Myocyte (in vitro differentiated cells): ENCODE results near the gene IGF2R. TPM values are rescaled to one million over a fixed set of nuclear protein-coding genes. Genes with fewer than 3 reads are reported as not detected.

Experiments
- DNase-seq: peaks from one replicate; pipeline ENCODE4 v3.0.0-alpha.2; 2012; ENCODE audit warnings: low read depth
- total RNA-seq: library from RNA; depleted of rRNA; stranded (reverse); fragments of >200 nt; gene quantifications from 2 replicates; pipeline ENCODE4 v1.2.3, GENCODE V29; 2014

IGF2R gene
- total RNA-seq, 1 donor from 2014 or later, result 81.3 TPM

- DNase-seq, result no peak
Measured at GRCh38 chr6:160022793-160023192, 53.9 kb downstream of the IGF2R start.

GRCh38 chr6:160024152-160024551 lies 55.3 kb downstream of the IGF2R start:
- DNase-seq, result no peak

- DNase-seq, result no peak
Measured at GRCh38 chr6:160027076-160027475, 58.2 kb downstream of the IGF2R start.

GRCh38 chr6:160027931-160028330 lies 59.0 kb downstream of the IGF2R start:
- DNase-seq, result no peak

- peak; percentile 62 for DNase-seq
Measured at GRCh38 chr6:160028487-160029275, 59.8 kb downstream of the IGF2R start.

GRCh38 chr6:160029525-160029924 lies 60.6 kb downstream of the IGF2R start:
- DNase-seq, result no peak

GRCh38 chr6:160030103-160030502 lies 61.2 kb downstream of the IGF2R start:
- DNase-seq, result peak; percentile 100

- DNase-seq, result peak; percentile 26
Measured at GRCh38 chr6:160031442-160031841, 62.6 kb downstream of the IGF2R start.

- DNase-seq, result no peak
Measured at GRCh38 chr6:160031871-160032270, 63.0 kb downstream of the IGF2R start.

GRCh38 chr6:160032538-160032937 lies 63.7 kb downstream of the IGF2R start:
- no peak for DNase-seq

- no peak for DNase-seq
Measured at GRCh38 chr6:160034036-160034930, 65.4 kb downstream of the IGF2R start.

GRCh38 chr6:160035241-160035640 lies 66.4 kb downstream of the IGF2R start:
- no peak for DNase-seq

GRCh38 chr6:160035693-160036330 lies 66.9 kb downstream of the IGF2R start:
- DNase-seq, result no peak

- DNase-seq, result no peak
Measured at GRCh38 chr6:160036331-160036695, 67.4 kb downstream of the IGF2R start.

- DNase-seq, result peak; percentile 58
Measured at GRCh38 chr6:160036790-160037206, 67.9 kb downstream of the IGF2R start.

- no peak for DNase-seq
Measured at GRCh38 chr6:160038479-160038878, 69.6 kb downstream of the IGF2R start.

GRCh38 chr6:160039441-160039840 lies 70.6 kb downstream of the IGF2R start:
- DNase-seq, result no peak

- DNase-seq, result no peak
Measured at GRCh38 chr6:160040055-160040454, 71.2 kb downstream of the IGF2R start.

- DNase-seq, result no peak
Measured at GRCh38 chr6:160040527-160041264, 71.8 kb downstream of the IGF2R start.

- peak; percentile 91 for DNase-seq
Measured at GRCh38 chr6:160041608-160042007, 72.7 kb downstream of the IGF2R start.
